ENCODE measurements around the gene TAF1B.

DNA sequence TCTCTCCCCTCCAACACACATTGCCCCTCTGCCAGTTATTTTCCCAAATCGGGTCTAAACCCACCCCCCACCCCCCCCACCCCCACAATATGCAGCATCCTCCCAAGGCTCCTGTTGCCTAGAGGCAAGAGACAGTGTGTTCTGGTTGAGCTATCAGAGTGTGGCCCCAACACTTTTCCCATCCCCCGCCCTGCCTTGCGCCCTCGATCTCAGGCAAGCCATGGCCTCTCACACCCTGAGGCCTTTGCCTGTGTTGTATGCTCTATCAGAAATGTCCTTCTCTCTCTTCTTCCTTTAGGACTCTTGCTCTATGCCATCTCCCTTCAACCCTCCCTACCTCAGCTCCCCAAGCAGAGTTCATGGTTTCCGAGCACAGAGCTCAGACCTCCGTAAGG, 98.7 kb downstream of the TAF1B start:
- TF ChIP-seq EZH2phosphoT487 (conservative IDR thresholded peaks at IDR 0.05; ENCODE audit: low read length): no peak
- TF ChIP-seq, protein P1, sequence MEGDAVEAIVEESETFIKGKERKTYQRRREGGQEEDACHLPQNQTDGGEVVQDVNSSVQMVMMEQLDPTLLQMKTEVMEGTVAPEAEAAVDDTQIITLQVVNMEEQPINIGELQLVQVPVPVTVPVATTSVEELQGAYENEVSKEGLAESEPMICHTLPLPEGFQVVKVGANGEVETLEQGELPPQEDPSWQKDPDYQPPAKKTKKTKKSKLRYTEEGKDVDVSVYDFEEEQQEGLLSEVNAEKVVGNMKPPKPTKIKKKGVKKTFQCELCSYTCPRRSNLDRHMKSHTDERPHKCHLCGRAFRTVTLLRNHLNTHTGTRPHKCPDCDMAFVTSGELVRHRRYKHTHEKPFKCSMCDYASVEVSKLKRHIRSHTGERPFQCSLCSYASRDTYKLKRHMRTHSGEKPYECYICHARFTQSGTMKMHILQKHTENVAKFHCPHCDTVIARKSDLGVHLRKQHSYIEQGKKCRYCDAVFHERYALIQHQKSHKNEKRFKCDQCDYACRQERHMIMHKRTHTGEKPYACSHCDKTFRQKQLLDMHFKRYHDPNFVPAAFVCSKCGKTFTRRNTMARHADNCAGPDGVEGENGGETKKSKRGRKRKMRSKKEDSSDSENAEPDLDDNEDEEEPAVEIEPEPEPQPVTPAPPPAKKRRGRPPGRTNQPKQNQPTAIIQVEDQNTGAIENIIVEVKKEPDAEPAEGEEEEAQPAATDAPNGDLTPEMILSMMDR (IDR thresholded peaks at IDR 0.05; ENCODE audit: insufficient read depth, low read length, poor library complexity, severe bottlenecking): no peak

Measured in SU-DHL-6 (cell line).